ENCODE results near the gene GTF2F2.

The GTF2F2 gene

GRCh38 chr13:45101327-45102018 lies 18.8 kb upstream of the GTF2F2 start:
- no peaks in the 10 kb centered on the region for H4K20me1 ChIP-seq (ENCODE audit: insufficient read depth, low read length)
- H2AFZ ChIP-seq (ENCODE audit: low read length): no peak overlapping the region
- H3K9me3 ChIP-seq (ENCODE audit: low read length): no peaks in the 10 kb centered on the region
- no peaks in the 10 kb centered on the region for H3K4me1 ChIP-seq (ENCODE audit: insufficient read depth, low read length, severe bottlenecking)
- no peak overlapping the region for H3K4me2 ChIP-seq (ENCODE audit: low read length)
- H3K27ac ChIP-seq (ENCODE audit: low read depth, low read length, poor library complexity, severe bottlenecking): no peak overlapping the region
- no peak overlapping the region for H3K4me3 ChIP-seq (ENCODE audit: low read depth, low read length, poor library complexity, severe bottlenecking)
- no peaks in the 10 kb centered on the region for H3K79me2 ChIP-seq (ENCODE audit: insufficient read depth, low read length)
- no peaks in the 10 kb centered on the region for H3K36me3 ChIP-seq (ENCODE audit: insufficient read depth, low read length)
- H3K9ac ChIP-seq (ENCODE audit: low read length): no peak overlapping the region
- TF ChIP-seq CTCF (IDR thresholded peaks at IDR 0.05; ENCODE audit: low read length): no peak
- no peak for TF ChIP-seq EZH2 (IDR thresholded peaks at IDR 0.05; ENCODE audit: borderline replicate concordance, low read length)
- no peaks in the 10 kb centered on the region for H3K27me3 ChIP-seq (ENCODE audit: insufficient read depth, low read length)
- no peaks in the 10 kb centered on the region for H3F3A ChIP-seq (ENCODE audit: insufficient read depth, low read length)
- no peaks in the 10 kb centered on the region for H3K9me2 ChIP-seq (ENCODE audit: low read depth, low read length)

GRCh38 chr13:45102136-45102507 lies 18.2 kb upstream of the GTF2F2 start:
- Histone ChIP-seq H3K9ac (ENCODE audit: low read length) (no peak overlapping the region), H2AFZ (ENCODE audit: low read length) (no peak overlapping the region), H3K4me1 (ENCODE audit: insufficient read depth, low read length, severe bottlenecking) (no peaks in the 10 kb centered on the region), H3K4me2 (ENCODE audit: low read length) (no peak overlapping the region), H3F3A (ENCODE audit: insufficient read depth, low read length) (no peaks in the 10 kb centered on the region), H3K27ac (ENCODE audit: low read depth, low read length, poor library complexity, severe bottlenecking) (no peak overlapping the region), H3K4me3 (ENCODE audit: low read depth, low read length, poor library complexity, severe bottlenecking) (no peak overlapping the region), H3K9me3 (ENCODE audit: low read length) (no peaks in the 10 kb centered on the region), H3K36me3 (ENCODE audit: insufficient read depth, low read length) (no peaks in the 10 kb centered on the region), H3K9me2 (ENCODE audit: low read depth, low read length) (no peaks in the 10 kb centered on the region), H4K20me1 (ENCODE audit: insufficient read depth, low read length) (no peaks in the 10 kb centered on the region), H3K79me2 (ENCODE audit: insufficient read depth, low read length) (no peaks in the 10 kb centered on the region), H3K27me3 (ENCODE audit: insufficient read depth, low read length) (no peaks in the 10 kb centered on the region)
- TF ChIP-seq EZH2 (IDR thresholded peaks at IDR 0.05; ENCODE audit: borderline replicate concordance, low read length) (no peak), CTCF (IDR thresholded peaks at IDR 0.05; ENCODE audit: low read length) (no peak)

- H4K20me1 ChIP-seq (ENCODE audit: insufficient read depth, low read length): no peaks in the 10 kb centered on the region
- no peaks in the 10 kb centered on the region for H3K36me3 ChIP-seq (ENCODE audit: insufficient read depth, low read length)
- no peaks in the 10 kb centered on the region for H3K4me1 ChIP-seq (ENCODE audit: insufficient read depth, low read length, severe bottlenecking)
- H3K27ac ChIP-seq (ENCODE audit: low read depth, low read length, poor library complexity, severe bottlenecking): no peak overlapping the region
- no peak for TF ChIP-seq CTCF (IDR thresholded peaks at IDR 0.05; ENCODE audit: low read length)
- TF ChIP-seq EZH2 (IDR thresholded peaks at IDR 0.05; ENCODE audit: borderline replicate concordance, low read length): no peak
- no peak overlapping the region for H3K9ac ChIP-seq (ENCODE audit: low read length)
- H3F3A ChIP-seq (ENCODE audit: insufficient read depth, low read length): no peaks in the 10 kb centered on the region
- H3K4me2 ChIP-seq (ENCODE audit: low read length): no peak overlapping the region
- no peaks in the 10 kb centered on the region for H3K9me3 ChIP-seq (ENCODE audit: low read length)
- no peak overlapping the region for H2AFZ ChIP-seq (ENCODE audit: low read length)
- no peaks in the 10 kb centered on the region for H3K9me2 ChIP-seq (ENCODE audit: low read depth, low read length)
- no peaks in the 10 kb centered on the region for H3K27me3 ChIP-seq (ENCODE audit: insufficient read depth, low read length)
- no peak overlapping the region for H3K4me3 ChIP-seq (ENCODE audit: low read depth, low read length, poor library complexity, severe bottlenecking)
- no peaks in the 10 kb centered on the region for H3K79me2 ChIP-seq (ENCODE audit: insufficient read depth, low read length)
These were observed 16.9 kb upstream of the GTF2F2 start for GRCh38 chr13:45103449-45103848.

Data from OCI-LY1 (cell line).